ENCODE results near the gene ARHGAP11A.

ARHGAP11A gene

DNA sequence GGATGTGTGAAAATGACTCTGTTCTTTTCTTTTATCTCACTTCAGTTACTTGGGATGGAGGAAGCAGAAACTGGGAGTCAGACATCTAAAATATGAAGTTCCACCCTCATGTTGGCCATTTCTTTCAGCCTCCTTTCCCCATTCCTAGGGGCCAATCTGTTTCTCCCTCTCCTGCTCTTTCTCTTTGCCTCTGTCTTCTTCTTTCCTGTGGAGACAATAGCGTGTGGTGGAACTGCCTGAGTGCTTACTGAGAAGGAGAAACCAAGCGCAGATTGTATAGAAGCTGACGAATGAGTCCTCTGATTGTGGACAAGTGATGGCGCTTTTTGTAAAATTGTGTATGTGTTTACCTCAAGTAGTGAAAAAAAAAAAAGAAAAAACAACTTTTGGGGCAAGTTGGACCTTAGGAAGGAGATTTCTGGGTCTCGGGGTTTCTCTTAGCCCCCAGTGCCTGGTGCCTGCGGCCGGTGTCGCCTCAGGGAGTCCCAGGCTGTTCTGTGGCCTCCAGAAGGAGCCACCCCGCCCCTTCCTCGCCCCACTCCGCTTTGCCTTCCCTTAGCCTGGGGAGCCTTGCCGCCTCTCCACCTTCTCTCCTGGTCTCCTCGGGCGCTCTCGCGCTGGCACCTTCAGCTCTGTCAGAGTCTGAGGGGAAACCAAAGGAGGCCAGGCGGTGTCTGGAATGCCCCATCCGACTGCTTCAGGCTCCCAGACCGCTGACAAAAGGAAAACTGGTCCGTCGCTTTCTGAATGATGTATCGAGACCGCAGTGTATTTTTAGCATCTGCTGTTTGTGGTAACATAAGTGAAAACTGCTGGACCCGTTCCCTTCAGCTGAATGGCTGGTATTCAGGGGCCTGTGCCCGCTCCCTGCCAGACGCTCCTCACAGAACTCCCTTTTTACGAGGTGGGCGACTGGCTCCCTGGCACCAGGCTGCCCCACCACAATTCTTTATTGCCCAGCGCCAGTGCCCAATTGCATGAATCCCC is 56.3 kb downstream of the ARHGAP11A start:
- peaks cover 32% of the 10 kb centered on the region for H3K4me1 ChIP-seq (ENCODE audit: control insufficient read depth, insufficient read depth, low read length)
- H3K4me3 ChIP-seq (ENCODE audit: low read depth, low read length): no peak overlapping the region
- H3K9ac ChIP-seq (ENCODE audit: low read length): no peak overlapping the region
- H3K9me3 ChIP-seq (ENCODE audit: control insufficient read depth, insufficient read depth, low read depth, low read length): no peaks in the 10 kb centered on the region
- H3K36me3 ChIP-seq (ENCODE audit: control insufficient read depth, insufficient read depth, low read length): no peaks in the 10 kb centered on the region
- H3K27me3 ChIP-seq (ENCODE audit: control insufficient read depth, insufficient read depth, low read length): no peaks in the 10 kb centered on the region
- H3K27ac ChIP-seq (ENCODE audit: low read depth, low read length): no peak overlapping the region

DNA sequence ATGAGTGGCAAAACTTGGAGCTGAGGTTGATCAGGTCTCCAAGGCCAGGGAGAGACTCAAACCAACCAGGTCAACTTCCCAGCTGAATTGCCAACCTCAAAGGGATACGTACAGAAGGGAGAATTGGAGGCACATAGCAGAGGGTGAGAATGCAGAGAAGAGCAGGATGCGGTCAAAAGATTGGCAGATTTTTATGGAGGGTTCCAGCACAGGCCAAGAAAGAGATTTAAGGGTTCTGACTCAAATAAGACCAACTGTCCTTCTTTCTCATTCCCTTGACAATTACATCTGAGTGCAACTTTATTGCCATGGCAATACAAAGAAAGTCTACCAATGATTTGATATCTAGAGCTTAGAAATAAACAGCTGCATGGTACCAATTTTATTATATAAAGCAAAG is 59.4 kb downstream of the ARHGAP11A start:
- H3K27ac ChIP-seq (ENCODE audit: low read depth, low read length): no peak overlapping the region
- H3K9me3 ChIP-seq (ENCODE audit: control insufficient read depth, insufficient read depth, low read depth, low read length): no peaks in the 10 kb centered on the region
- no peak overlapping the region for H3K9ac ChIP-seq (ENCODE audit: low read length)
- no peaks in the 10 kb centered on the region for H3K36me3 ChIP-seq (ENCODE audit: control insufficient read depth, insufficient read depth, low read length)
- H3K4me1 ChIP-seq (ENCODE audit: control insufficient read depth, insufficient read depth, low read length): peaks cover 25% of the 10 kb centered on the region
- no peaks in the 10 kb centered on the region for H3K27me3 ChIP-seq (ENCODE audit: control insufficient read depth, insufficient read depth, low read length)
- no peak overlapping the region for H3K4me3 ChIP-seq (ENCODE audit: low read depth, low read length)

DNA sequence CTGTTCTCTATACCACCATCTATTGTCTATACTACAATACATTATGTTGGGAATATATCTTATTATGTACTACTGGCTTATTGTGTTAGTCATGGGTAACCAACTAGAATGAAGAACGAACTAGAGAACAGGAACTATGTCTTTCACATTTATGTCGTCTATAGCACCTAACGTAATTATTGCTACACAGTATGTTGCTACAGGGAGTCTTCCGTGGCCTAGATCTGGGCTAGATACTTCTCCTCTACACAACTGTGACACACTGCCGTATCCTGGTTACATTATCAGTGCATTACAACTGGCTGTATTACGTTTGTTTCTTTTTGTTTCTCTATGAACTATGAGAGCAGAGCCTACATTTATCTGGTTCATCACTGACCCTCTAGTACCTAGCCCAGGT is 60.2 kb downstream of the ARHGAP11A start:
- Histone ChIP-seq H3K27me3 (ENCODE audit: control insufficient read depth, insufficient read depth, low read length) (no peaks in the 10 kb centered on the region), H3K36me3 (ENCODE audit: control insufficient read depth, insufficient read depth, low read length) (no peaks in the 10 kb centered on the region), H3K9me3 (ENCODE audit: control insufficient read depth, insufficient read depth, low read depth, low read length) (no peaks in the 10 kb centered on the region), H3K9ac (ENCODE audit: low read length) (no peak overlapping the region), H3K4me1 (ENCODE audit: control insufficient read depth, insufficient read depth, low read length) (peaks cover 17% of the 10 kb centered on the region), H3K27ac (ENCODE audit: low read depth, low read length) (no peak overlapping the region), H3K4me3 (ENCODE audit: low read depth, low read length) (no peak overlapping the region)

DNA sequence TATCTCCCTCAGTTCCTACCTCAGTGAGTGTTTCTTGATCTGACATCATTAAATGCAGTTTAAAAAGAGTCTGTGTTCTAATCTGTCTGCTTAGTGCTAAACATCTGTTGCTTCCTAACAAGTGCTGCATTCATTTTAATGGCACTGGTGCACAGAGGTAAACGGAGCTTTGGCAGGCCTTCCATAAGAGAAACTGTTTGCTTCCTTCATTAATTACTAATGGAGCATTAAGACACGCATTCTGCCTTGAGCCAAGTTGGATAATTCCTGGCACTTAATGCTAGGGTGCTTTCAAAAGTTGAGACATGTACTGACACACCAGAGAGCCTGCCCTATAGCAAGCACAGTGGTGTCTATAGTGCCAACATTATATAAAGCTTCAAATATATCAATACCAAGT is 60.9 kb downstream of the ARHGAP11A start:
- Histone ChIP-seq H3K27ac (ENCODE audit: low read depth, low read length) (no peak overlapping the region), H3K4me1 (ENCODE audit: control insufficient read depth, insufficient read depth, low read length) (peaks cover 10% of the 10 kb centered on the region), H3K9ac (ENCODE audit: low read length) (no peak overlapping the region), H3K36me3 (ENCODE audit: control insufficient read depth, insufficient read depth, low read length) (no peaks in the 10 kb centered on the region), H3K27me3 (ENCODE audit: control insufficient read depth, insufficient read depth, low read length) (no peaks in the 10 kb centered on the region), H3K9me3 (ENCODE audit: control insufficient read depth, insufficient read depth, low read depth, low read length) (no peaks in the 10 kb centered on the region), H3K4me3 (ENCODE audit: low read depth, low read length) (no peak overlapping the region)

DNA sequence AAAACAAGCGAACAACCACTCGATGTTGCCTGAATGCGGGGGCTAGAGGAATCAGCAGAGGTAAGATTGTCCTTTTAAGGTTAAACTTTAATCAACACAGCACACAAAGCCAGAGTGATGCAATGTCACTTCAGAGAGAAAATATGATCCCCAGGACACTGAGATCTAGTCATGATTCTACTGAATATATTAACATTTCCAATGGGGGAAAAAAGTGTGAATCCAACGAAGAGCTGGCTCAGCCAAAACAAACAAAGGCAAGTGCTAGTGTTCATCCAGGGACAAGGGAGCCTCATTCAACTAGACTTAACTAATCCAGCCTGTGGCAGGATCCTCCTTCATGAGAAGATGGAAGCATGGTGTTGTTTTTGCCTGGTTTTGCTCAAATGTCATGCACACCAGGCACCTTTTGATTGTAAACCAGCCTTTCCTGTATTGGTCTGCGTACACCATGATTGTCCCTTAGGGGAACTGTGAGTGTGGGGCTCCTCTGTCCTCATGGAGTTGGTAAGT is 62.0 kb downstream of the ARHGAP11A start:
- Histone ChIP-seq H3K4me3 (ENCODE audit: low read depth, low read length) (no peak overlapping the region), H3K27ac (ENCODE audit: low read depth, low read length) (no peak overlapping the region)

DNA sequence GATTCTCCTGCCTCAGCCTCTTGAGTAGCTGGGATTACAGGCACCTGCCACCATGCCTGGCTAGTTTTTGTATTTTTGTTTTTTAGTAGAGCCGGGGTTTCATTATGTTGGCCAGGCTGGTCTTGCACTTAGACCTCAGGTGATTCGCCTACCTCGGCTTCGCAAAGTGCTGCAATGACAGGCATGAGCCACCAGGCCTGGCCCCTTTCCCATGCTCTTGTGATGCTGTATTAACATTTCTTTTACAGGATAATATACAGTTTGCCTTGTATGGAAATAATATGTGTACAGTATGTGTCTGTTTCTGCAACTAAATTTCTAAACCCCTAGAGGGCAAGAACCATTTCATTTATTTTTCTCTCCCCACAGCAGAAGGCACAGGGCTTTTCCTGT is 64.0 kb downstream of the ARHGAP11A start:
- Histone ChIP-seq H3K9ac (ENCODE audit: low read length) (no peak overlapping the region), H3K27ac (ENCODE audit: low read depth, low read length) (no peak overlapping the region)

More for the DNA sequence above, 62.0 kb downstream of the ARHGAP11A start:
- Histone ChIP-seq H3K36me3 (ENCODE audit: control insufficient read depth, insufficient read depth, low read length) (no peaks in the 10 kb centered on the region), H3K9me3 (ENCODE audit: control insufficient read depth, insufficient read depth, low read depth, low read length) (no peaks in the 10 kb centered on the region), H3K9ac (ENCODE audit: low read length) (no peak overlapping the region), H3K4me1 (ENCODE audit: control insufficient read depth, insufficient read depth, low read length) (peaks cover 9% of the 10 kb centered on the region), H3K27me3 (ENCODE audit: control insufficient read depth, insufficient read depth, low read length) (no peaks in the 10 kb centered on the region)

DNA sequence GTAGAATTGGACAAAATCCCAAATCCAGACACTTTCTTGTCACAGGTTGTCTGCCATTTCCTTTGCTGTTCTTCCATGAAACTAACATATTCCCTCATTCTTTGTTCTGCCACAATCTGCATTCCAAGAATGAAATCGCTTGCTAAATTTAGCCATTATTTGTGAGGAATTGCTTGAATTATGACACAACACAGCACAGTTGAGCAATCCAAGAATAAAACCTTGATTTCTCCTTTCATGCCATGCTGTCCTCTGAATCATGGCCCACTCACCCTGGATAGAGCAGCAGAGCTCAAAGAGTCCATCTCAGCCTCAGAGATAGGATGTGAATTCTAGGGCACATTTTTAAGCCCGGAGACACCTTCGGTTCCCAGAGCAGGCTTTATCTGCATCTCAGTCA is 67.3 kb downstream of the ARHGAP11A start:
- H3K4me1 ChIP-seq (ENCODE audit: control insufficient read depth, insufficient read depth, low read length): peaks cover 10% of the 10 kb centered on the region
- H3K4me3 ChIP-seq (ENCODE audit: low read depth, low read length): no peak overlapping the region
- no peaks in the 10 kb centered on the region for H3K36me3 ChIP-seq (ENCODE audit: control insufficient read depth, insufficient read depth, low read length)
- no peaks in the 10 kb centered on the region for H3K27me3 ChIP-seq (ENCODE audit: control insufficient read depth, insufficient read depth, low read length)
- no peak overlapping the region for H3K9ac ChIP-seq (ENCODE audit: low read length)
- H3K9me3 ChIP-seq (ENCODE audit: control insufficient read depth, insufficient read depth, low read depth, low read length): peaks cover 2% of the 10 kb centered on the region; the same call in 1 of the 2 replicates
- no peak overlapping the region for H3K27ac ChIP-seq (ENCODE audit: low read depth, low read length)

More for the DNA sequence above, 64.0 kb downstream of the ARHGAP11A start:
- H3K36me3 ChIP-seq (ENCODE audit: control insufficient read depth, insufficient read depth, low read length): no peaks in the 10 kb centered on the region
- H3K4me1 ChIP-seq (ENCODE audit: control insufficient read depth, insufficient read depth, low read length): peaks cover 9% of the 10 kb centered on the region
- H3K27me3 ChIP-seq (ENCODE audit: control insufficient read depth, insufficient read depth, low read length): no peaks in the 10 kb centered on the region
- no peaks in the 10 kb centered on the region for H3K9me3 ChIP-seq (ENCODE audit: control insufficient read depth, insufficient read depth, low read depth, low read length)
- H3K4me3 ChIP-seq (ENCODE audit: low read depth, low read length): no peak overlapping the region

DNA sequence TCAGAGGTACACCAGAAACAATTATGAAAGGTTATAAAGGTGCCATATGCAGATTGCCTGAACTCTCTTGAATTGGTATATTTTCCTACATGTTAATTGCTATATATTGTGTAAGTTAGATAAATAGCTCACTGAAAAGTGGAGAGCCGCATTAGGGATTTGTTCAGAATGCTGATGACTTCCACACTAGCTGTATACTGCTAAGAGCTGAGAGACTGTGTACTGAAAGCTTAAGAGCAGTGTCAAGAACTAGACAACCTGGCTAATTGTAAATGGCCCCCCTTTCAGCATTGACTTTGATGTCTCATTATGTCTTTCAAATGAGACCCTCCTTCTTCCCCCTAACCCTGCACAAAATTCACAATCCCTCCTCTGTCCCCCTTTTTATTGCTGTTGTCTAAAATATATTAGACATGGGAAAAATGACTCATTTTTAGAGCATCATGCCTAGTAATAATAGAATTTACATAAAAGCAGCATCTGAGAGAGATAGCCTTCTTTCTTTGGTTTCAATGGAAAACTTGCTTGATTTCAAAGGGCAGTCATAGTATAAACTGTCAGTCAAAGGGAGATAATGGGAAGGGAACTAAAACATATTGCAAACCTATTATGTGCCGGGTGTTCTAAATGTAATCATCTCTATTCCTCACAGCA is 67.8 kb downstream of the ARHGAP11A start:
- Histone ChIP-seq H3K27me3 (ENCODE audit: control insufficient read depth, insufficient read depth, low read length) (no peaks in the 10 kb centered on the region), H3K36me3 (ENCODE audit: control insufficient read depth, insufficient read depth, low read length) (no peaks in the 10 kb centered on the region), H3K27ac (ENCODE audit: low read depth, low read length) (no peak overlapping the region), H3K9me3 (ENCODE audit: control insufficient read depth, insufficient read depth, low read depth, low read length) (peaks cover 2% of the 10 kb centered on the region; the same call in 1 of the 2 replicates), H3K4me1 (ENCODE audit: control insufficient read depth, insufficient read depth, low read length) (peaks cover 6% of the 10 kb centered on the region; the same call in 1 of the 2 replicates), H3K9ac (ENCODE audit: low read length) (no peak overlapping the region), H3K4me3 (ENCODE audit: low read depth, low read length) (no peak overlapping the region)

DNA sequence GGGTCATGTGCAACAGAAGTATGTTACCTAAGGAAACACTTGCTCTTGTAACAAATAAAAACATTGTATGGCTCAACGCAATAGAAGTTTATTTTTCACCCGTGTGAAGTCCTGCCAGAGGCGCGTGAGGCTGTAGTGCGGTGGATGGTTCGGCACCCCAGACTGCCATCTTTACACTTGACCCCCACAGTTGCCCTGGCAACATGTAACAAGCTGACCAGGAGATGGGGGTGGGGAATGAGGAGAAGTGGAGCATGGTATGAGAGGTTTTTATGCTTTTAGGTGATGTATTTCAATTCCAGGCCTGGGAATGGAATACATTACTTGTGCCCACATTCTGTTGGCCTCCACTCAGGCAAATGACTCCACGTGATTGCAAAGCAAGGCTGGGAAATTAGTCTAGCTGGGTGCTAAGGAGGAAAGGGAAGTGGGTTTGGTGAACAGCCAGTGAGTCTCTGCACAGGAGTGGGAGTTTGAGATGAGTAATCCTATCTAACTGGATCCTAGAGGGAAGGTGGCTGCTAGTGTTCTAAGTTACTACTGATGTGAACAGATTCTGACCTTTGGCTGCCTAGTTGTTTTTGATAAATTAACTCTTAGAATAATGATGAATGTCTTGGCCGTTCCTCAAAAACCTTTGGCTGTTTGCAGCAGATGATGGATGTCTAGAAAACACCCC is 68.7 kb downstream of the ARHGAP11A start:
- no peak overlapping the region for H3K4me3 ChIP-seq (ENCODE audit: low read depth, low read length)
- no peaks in the 10 kb centered on the region for H3K27me3 ChIP-seq (ENCODE audit: control insufficient read depth, insufficient read depth, low read length)
- no peaks in the 10 kb centered on the region for H3K36me3 ChIP-seq (ENCODE audit: control insufficient read depth, insufficient read depth, low read length)
- H3K9ac ChIP-seq (ENCODE audit: low read length): no peak overlapping the region
- H3K9me3 ChIP-seq (ENCODE audit: control insufficient read depth, insufficient read depth, low read depth, low read length): peaks cover 2% of the 10 kb centered on the region; the same call in 1 of the 2 replicates
- H3K4me1 ChIP-seq (ENCODE audit: control insufficient read depth, insufficient read depth, low read length): peaks cover 6% of the 10 kb centered on the region; the same call in 1 of the 2 replicates
- H3K27ac ChIP-seq (ENCODE audit: low read depth, low read length): no peak overlapping the region

DNA sequence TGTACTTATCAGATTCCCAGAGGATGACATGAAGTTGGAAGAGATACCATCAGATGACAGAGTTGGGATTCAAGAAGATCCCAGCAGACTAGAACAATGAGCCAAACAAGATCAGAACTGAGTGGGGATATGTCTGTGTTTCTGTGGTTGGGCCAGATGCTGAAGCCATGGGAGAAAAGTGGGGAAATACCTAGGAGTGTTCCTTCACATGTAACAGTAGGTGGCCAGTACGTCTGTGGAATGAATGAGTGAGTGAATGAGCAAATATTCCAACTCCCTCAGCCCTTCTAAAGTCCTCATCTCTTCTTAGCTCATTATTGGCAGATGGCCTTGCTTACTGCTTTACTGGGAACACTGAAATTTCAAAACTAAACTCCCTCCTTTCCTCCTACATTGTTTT is 70.3 kb downstream of the ARHGAP11A start:
- H3K9me3 ChIP-seq (ENCODE audit: control insufficient read depth, insufficient read depth, low read depth, low read length): peaks cover 2% of the 10 kb centered on the region; the same call in 1 of the 2 replicates
- no peak overlapping the region for H3K27ac ChIP-seq (ENCODE audit: low read depth, low read length)
- no peaks in the 10 kb centered on the region for H3K27me3 ChIP-seq (ENCODE audit: control insufficient read depth, insufficient read depth, low read length)
- H3K9ac ChIP-seq (ENCODE audit: low read length): no peak overlapping the region
- no peak overlapping the region for H3K4me3 ChIP-seq (ENCODE audit: low read depth, low read length)
- H3K36me3 ChIP-seq (ENCODE audit: control insufficient read depth, insufficient read depth, low read length): no peaks in the 10 kb centered on the region
- H3K4me1 ChIP-seq (ENCODE audit: control insufficient read depth, insufficient read depth, low read length): peaks cover 6% of the 10 kb centered on the region; the same call in 1 of the 2 replicates

All from HUES6 (cell line).